ENCODE data around the gene UNC5CL.

- TF ChIP-seq EZH2 (IDR thresholded peaks at IDR 0.05), result no peak
- TF ChIP-seq, protein P1, sequence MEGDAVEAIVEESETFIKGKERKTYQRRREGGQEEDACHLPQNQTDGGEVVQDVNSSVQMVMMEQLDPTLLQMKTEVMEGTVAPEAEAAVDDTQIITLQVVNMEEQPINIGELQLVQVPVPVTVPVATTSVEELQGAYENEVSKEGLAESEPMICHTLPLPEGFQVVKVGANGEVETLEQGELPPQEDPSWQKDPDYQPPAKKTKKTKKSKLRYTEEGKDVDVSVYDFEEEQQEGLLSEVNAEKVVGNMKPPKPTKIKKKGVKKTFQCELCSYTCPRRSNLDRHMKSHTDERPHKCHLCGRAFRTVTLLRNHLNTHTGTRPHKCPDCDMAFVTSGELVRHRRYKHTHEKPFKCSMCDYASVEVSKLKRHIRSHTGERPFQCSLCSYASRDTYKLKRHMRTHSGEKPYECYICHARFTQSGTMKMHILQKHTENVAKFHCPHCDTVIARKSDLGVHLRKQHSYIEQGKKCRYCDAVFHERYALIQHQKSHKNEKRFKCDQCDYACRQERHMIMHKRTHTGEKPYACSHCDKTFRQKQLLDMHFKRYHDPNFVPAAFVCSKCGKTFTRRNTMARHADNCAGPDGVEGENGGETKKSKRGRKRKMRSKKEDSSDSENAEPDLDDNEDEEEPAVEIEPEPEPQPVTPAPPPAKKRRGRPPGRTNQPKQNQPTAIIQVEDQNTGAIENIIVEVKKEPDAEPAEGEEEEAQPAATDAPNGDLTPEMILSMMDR (IDR thresholded peaks at IDR 0.05 in 2 of 3, conservative IDR thresholded peaks at IDR 0.05 in 1 of 3; ENCODE audit: borderline replicate concordance in 1 of 3, insufficient read depth in 1 of 3, low read depth in 2 of 3, low read length in 2 of 3), result no peak
- TF ChIP-seq, protein P2, sequence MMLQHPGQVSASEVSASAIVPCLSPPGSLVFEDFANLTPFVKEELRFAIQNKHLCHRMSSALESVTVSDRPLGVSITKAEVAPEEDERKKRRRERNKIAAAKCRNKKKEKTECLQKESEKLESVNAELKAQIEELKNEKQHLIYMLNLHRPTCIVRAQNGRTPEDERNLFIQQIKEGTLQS (IDR thresholded peaks at IDR 0.05), result no peak
- TF ChIP-seq RAD21 (IDR thresholded peaks at IDR 0.05; ENCODE audit: low read depth), result no peak
- no peak for TF ChIP-seq POLR2AphosphoS5 (IDR thresholded peaks at IDR 0.05; ENCODE audit: low read depth, low read length)
- TF ChIP-seq POLR2A (IDR thresholded peaks at IDR 0.05; ENCODE audit: borderline replicate concordance, extremely low read depth, insufficient read depth, insufficient read length), result no peak
- no peak for TF ChIP-seq REST (IDR thresholded peaks at IDR 0.05; ENCODE audit: low read depth)
- TF ChIP-seq ZNF274 (IDR thresholded peaks at IDR 0.05; ENCODE audit: low read depth, low read length), result no peak
- no peak for TF ChIP-seq SIN3A (IDR thresholded peaks at IDR 0.05; ENCODE audit: low read depth)
- no peak for TF ChIP-seq CBX3 (IDR thresholded peaks at IDR 0.05; ENCODE audit: low read depth)
- TF ChIP-seq EZH2phosphoT487 (IDR thresholded peaks at IDR 0.05; ENCODE audit: borderline replicate concordance), result no peak
- TF ChIP-seq SP1 (IDR thresholded peaks at IDR 0.05; ENCODE audit: low read depth), result no peak
- no peak for TF ChIP-seq CEBPB (IDR thresholded peaks at IDR 0.05; ENCODE audit: low read depth)
- no peak for TF ChIP-seq SRF (IDR thresholded peaks at IDR 0.05; ENCODE audit: low read depth)
These were observed 7.1 kb upstream of the UNC5CL start for GRCh38 chr6:41046084-41046483.
